GM19438 (cell line): ENCODE results near the gene C10orf95.

ENCODE experiments used
- ATAC-seq: cut with Tn5 transposase; IDR thresholded peaks from one replicate; pipeline ENCODE4 v1.9.1; 2021; ENCODE audit warnings: low read depth; ENCODE audit not compliant: unreplicated experiment

C10orf95 gene

DNA sequence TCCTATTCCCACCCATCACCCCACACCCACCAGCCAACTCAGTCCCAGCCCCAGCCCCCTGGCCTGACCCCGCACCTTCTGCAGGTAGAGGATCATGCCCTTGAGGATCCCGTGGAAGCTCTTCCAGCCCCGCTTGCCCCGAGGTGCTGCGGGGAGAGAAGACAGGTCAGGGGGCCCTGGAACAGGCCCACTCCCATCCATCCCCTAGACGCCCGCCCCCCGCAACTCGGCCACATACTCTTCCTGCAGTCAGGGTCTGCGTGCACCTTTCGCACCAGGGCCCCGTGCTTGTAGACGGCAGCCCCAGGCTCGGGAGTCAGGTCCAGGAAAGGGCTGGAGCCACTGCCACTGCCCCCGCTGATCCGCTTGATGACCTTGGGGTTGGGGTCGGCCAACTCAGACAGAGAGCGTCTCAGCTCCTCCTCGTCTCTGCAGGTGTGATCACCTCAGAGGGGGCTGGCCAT, 46.2 kb downstream of the C10orf95 start:
- ATAC-seq, result no peak

GRCh38 chr10:102404361-102405107, 46.8 kb downstream of the C10orf95 start:
- ATAC-seq, result no peak

DNA sequence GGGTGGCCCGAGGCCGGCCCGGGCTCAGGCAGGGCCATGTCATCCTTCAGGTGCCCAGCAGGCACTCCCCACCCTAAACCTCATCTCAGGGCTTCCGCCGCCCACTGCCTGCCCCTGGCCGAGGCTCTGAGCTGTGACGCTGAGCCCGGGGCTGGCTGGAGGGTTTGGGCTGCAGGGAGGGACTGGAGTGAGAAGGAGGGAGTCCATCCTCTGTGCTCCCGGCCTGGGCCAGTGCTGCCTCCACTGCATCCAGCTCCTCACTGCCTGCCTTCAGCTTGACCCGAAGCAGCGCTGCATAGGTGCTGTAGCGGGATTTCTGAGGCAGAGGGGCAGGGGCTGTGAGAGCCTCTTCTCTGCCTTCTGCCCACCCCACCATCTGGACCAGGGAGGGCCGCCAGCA, 48.2 kb downstream of the C10orf95 start:
- ATAC-seq, result no peak

DNA sequence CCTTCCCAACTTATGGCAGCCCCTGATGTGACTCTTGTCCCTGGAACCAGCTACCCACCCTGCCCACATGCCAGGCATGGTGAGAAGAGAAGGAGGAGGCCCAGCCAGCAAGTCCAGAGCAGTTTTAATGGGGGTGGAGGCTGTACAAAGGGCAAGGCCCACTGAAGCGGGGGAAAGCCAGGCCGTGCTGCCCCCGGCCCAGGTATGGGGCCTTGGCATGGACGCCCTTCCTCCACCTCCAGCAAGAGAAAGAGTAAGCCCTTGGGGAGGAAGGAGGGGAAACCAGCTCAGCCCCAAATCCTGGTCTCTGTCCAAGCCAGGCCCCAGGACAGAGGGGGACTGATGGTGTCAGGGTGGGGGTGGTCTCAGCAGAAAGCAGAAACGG, 48.8 kb downstream of the C10orf95 start:
- no peak for ATAC-seq

DNA sequence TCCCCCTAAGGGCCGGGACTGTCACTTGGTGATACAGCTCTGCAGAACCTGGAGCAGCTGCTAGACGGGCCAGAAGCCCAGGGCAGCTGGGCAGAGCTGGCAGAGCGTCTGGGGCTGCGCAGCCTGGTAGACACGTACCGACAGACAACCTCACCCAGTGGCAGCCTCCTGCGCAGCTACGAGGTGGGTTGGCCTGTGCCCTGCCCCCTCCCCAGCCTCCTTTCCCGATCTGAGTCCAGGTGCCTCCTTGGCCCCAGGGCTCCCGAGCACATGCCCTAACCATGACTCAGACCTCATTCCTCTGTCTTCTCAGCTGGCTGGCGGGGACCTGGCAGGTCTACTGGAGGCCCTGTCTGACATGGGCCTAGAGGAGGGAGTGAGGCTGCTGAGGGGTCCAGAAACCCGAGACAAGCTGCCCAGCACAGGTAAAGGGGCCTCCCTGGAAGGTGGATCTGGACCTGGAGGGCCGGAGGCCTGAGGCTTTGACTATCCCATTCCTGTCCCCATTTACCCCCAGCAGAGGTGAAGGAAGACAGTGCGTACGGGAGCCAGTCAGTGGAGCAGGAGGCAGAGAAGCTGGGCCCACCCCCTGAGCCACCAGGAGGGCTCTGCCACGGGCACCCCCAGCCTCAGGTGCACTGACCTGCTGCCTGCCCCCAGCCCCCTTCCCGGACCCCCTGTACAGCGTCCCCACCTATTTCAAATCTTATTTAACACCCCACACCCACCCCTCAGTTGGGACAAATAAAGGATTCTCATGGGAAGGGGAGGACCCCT, 49.4 kb downstream of the C10orf95 start:
- ATAC-seq, result no peak

DNA sequence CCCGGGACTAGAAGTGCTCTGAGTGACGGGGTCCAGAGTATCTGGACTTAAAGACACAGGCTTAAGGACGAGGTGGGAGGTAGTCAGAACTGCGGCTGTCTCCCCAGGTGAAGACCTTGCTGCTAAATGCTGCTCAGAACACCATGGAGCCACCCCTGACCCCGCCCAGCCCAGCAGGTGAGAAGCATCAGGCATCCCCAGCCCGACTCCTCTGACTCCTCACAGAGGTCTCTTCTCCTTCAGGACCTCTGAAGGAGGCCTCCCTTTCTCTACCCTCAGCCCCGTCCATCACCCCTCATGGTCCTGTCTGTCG, 50.0 kb downstream of the C10orf95 start:
- ATAC-seq, result no peak

- no peak for ATAC-seq
Observed at GRCh38 chr10:102400598-102401341, 50.6 kb downstream of the C10orf95 start.

GRCh38 chr10:102400076-102400475, 51.3 kb downstream of the C10orf95 start:
- no peak for ATAC-seq
